ENCODE measurements around the gene ITCH. TPM values are rescaled to one million over a fixed set of nuclear protein-coding genes. Genes with fewer than 3 reads are reported as not detected.
A peak's percentile ranks its signal among the peaks of the same experiment; 100 is the strongest.

The ITCH gene
- total RNA-seq, 2 donors from 2014 or later: 46.2 to 70.6 TPM

DNA sequence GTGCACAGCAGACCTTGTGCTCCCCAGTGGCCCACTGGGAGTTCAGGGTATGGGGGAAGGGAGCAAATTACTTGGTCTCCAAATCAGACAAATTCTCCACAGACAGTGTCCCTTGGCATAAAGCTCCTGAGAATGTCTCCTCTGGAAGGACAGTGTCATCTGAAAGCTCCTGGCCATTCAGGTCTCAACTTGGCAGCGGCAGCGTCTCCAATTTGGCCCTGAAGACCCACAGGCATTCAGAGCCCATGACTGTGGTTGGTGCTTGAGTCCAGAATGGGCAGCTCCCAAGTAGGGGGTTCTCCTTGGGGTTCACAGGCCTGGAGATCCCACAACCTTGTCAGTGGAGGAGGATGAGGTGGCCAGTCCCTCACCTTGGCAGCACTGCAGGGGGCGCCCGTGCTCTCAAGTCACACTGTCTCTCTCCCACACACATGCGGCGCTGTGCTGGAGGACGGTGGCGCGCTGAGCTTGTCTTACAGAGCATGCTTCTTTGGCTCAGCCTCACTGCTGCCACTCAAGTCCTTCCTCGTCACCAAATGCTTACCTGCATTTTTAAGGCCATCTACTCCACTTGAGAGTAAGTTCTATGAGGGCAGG lies 173.8 kb downstream of the ITCH start:
- no peak overlapping the region for H3K27ac ChIP-seq
- peaks cover 63% of the 10 kb centered on the region for H3K36me3 ChIP-seq
- H3K9me3 ChIP-seq: no peaks in the 10 kb centered on the region
- H3K4me1 ChIP-seq (ENCODE audit: control insufficient read depth in 1 of 2, low read depth in 2 of 2): no peaks in the 10 kb centered on the region
- no peaks in the 10 kb centered on the region for H3K27me3 ChIP-seq (replicated peaks; ENCODE audit: insufficient read depth)
- no peak for ATAC-seq (ENCODE audit: insufficient number of reproducible peaks, low FRiP score, low read depth)
- TF ChIP-seq, protein P1, sequence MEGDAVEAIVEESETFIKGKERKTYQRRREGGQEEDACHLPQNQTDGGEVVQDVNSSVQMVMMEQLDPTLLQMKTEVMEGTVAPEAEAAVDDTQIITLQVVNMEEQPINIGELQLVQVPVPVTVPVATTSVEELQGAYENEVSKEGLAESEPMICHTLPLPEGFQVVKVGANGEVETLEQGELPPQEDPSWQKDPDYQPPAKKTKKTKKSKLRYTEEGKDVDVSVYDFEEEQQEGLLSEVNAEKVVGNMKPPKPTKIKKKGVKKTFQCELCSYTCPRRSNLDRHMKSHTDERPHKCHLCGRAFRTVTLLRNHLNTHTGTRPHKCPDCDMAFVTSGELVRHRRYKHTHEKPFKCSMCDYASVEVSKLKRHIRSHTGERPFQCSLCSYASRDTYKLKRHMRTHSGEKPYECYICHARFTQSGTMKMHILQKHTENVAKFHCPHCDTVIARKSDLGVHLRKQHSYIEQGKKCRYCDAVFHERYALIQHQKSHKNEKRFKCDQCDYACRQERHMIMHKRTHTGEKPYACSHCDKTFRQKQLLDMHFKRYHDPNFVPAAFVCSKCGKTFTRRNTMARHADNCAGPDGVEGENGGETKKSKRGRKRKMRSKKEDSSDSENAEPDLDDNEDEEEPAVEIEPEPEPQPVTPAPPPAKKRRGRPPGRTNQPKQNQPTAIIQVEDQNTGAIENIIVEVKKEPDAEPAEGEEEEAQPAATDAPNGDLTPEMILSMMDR (IDR thresholded peaks at IDR 0.05): no peak
- no peak overlapping the region for H3K4me3 ChIP-seq
- DNase-seq (ENCODE audit: low spot score): no peak

DNA sequence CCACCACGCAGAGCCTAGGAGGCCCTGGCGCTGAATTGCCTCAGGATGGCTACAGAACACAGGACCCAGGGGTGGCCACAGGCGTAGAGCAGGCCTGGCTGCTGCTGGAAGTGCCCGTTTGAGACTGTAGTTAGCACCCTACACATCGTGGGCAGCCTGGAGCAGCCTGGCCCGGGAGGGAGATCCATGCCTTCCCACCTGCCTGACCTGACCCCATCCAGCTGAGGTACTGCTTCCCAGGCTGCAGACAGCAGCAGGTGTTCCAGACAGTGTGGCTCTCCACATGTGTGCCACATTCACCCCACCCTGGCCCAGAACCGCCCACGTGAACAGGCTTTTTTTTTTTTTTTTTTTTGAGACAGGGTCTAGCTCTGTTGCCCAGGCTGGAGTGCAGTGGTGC lies 174.6 kb downstream of the ITCH start:
- Histone ChIP-seq H3K36me3 (peaks cover 61% of the 10 kb centered on the region), H3K4me1 (ENCODE audit: control insufficient read depth in 1 of 2, low read depth in 2 of 2) (no peaks in the 10 kb centered on the region), H3K27me3 (replicated peaks; ENCODE audit: insufficient read depth) (no peaks in the 10 kb centered on the region), H3K27ac (no peak overlapping the region), H3K9me3 (no peaks in the 10 kb centered on the region), H3K4me3 (no peak overlapping the region)
- TF ChIP-seq, protein P1 (IDR thresholded peaks at IDR 0.05): no peak
- DNase-seq (ENCODE audit: low spot score): no peak
- ATAC-seq (ENCODE audit: insufficient number of reproducible peaks, low FRiP score, low read depth): no peak

DNA sequence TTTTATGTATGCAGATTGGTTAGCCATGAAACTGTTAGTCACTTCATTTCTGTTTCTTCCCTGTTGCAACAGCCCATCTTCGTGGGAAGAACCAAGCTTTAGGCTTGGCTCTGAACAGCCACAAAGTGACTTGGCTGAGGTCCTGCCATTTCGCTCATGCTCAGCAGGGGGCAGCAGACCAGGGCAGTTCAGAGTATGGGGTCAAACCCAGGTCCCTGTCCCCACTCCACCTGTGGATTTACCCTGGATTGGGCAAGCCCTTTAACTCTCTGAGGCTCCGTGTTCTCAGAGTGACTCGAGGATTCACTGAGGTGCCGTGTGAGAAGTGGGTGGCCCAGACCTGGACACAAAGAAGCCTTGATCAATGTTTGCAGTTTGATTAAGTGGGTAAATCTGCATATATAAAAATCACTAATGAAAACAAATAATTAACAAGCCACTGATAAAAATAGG lies 175.6 kb downstream of the ITCH start:
- H3K27me3 ChIP-seq (replicated peaks; ENCODE audit: insufficient read depth): no peaks in the 10 kb centered on the region
- no peaks in the 10 kb centered on the region for H3K4me1 ChIP-seq (ENCODE audit: control insufficient read depth in 1 of 2, low read depth in 2 of 2)
- DNase-seq (ENCODE audit: low spot score) (no peak), ATAC-seq (ENCODE audit: insufficient number of reproducible peaks, low FRiP score, low read depth) (no peak)
- H3K27ac ChIP-seq: no peak overlapping the region
- TF ChIP-seq, protein P1 (IDR thresholded peaks at IDR 0.05): peak; percentile 57
- no peaks in the 10 kb centered on the region for H3K9me3 ChIP-seq
- H3K36me3 ChIP-seq: peaks cover 56% of the 10 kb centered on the region
- no peak overlapping the region for H3K4me3 ChIP-seq

DNA sequence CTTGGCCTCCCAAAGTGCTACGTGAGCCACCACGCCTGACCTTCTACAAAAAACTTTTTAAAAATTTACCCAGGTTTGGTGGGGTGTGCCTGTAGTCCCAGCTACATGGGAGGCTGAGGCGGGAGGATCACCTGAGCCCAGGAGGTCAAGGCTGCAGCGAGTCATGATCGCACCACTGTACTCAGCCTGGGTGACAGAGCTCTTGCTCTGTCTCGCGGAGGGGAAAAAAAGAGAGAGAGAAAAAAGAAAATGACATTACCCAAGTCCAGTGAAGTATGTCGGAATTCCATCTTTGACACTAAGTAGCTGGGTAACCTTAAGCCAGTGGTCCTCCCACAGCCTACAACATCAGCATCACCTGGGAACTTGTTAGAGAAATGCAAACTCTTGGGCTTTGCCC lies 176.7 kb downstream of the ITCH start:
- ATAC-seq (ENCODE audit: insufficient number of reproducible peaks, low FRiP score, low read depth): no peak
- DNase-seq (ENCODE audit: low spot score): no peak
- Histone ChIP-seq H3K9me3 (no peaks in the 10 kb centered on the region), H3K36me3 (peaks cover 49% of the 10 kb centered on the region), H3K4me3 (no peak overlapping the region), H3K27ac (no peak overlapping the region), H3K4me1 (ENCODE audit: control insufficient read depth in 1 of 2, low read depth in 2 of 2) (no peaks in the 10 kb centered on the region), H3K27me3 (replicated peaks; ENCODE audit: insufficient read depth) (no peaks in the 10 kb centered on the region)
- TF ChIP-seq, protein P1 (IDR thresholded peaks at IDR 0.05): no peak

DNA sequence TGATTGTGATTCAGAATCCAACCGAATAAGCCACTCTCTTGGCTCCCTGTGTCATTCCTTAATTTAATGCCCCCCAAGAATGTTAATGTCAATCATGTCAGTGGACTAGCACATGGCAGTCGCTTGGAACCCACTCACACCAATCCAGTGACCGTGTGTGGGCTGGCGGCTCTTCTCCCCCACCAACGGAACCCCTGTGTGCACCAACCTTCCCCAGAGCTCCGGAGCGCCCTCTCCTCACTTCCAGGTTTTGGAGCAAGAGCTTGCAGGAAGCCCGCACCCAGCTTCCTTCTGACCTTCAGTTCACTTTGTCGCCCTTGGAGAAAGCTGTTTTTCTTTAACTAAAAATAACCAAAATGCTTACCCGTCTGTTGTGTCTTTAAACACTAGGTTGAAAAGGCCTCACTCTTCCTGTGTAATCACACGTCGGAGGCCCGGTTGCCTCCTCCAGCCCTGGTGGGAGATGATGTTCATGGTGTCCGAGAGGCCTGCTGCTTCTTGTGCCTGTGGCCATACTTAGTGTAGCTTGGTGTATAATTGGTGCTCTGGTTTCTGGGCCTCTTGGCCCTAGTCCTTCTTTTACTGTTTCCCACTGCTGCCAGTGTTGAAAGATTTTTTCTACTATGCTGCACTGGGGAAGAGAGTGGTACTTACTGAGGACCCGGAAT lies 177.7 kb downstream of the ITCH start:
- ATAC-seq (ENCODE audit: insufficient number of reproducible peaks, low FRiP score, low read depth) (no peak), DNase-seq (ENCODE audit: low spot score) (no peak)
- TF ChIP-seq, protein P1 (IDR thresholded peaks at IDR 0.05): no peak
- H3K9me3 ChIP-seq: no peaks in the 10 kb centered on the region
- H3K4me1 ChIP-seq (ENCODE audit: control insufficient read depth in 1 of 2, low read depth in 2 of 2): no peaks in the 10 kb centered on the region
- no peak overlapping the region for H3K4me3 ChIP-seq
- H3K27ac ChIP-seq: no peak overlapping the region
- no peaks in the 10 kb centered on the region for H3K27me3 ChIP-seq (replicated peaks; ENCODE audit: insufficient read depth)
- peaks cover 39% of the 10 kb centered on the region for H3K36me3 ChIP-seq

Measured in thoracic aorta (tissue), 2 donors.